Hematopoietic multipotent progenitor cell treated with erythropoietin and hydrocortisone succinate and interleukin-3 and kit ligand, for 6 days (in vitro differentiated cells): ENCODE data around the gene ZNF672.
A peak's percentile ranks its signal among the peaks of the same experiment; 100 is the strongest.
"Not testable (repeated sequence)": the region's sequence is repeated elsewhere in the genome, so short reads cannot be mapped to it uniquely, and the experiment has no call there.

Source experiments
- DNase-seq: peaks from one replicate; pipeline ENCODE4 v3.0.0-alpha.2; 2015

ZNF672 gene

GRCh38 chr1:248814351-248814750 is 23.7 kb upstream of the ZNF672 start:
- DNase-seq = no peak

GRCh38 chr1:248815407-248816034 is 22.5 kb upstream of the ZNF672 start:
- DNase-seq = no peak

- no peak for DNase-seq
Observed at GRCh38 chr1:248816042-248816851, 21.8 kb upstream of the ZNF672 start.

- peak; percentile 80 for DNase-seq
Observed at GRCh38 chr1:248817065-248817464, 21.0 kb upstream of the ZNF672 start.

- no peak for DNase-seq
Observed at GRCh38 chr1:248818505-248819374, 19.3 kb upstream of the ZNF672 start.

- no peak for DNase-seq
Observed at GRCh38 chr1:248820041-248820585, 17.9 kb upstream of the ZNF672 start.

GRCh38 chr1:248821101-248821500 is 16.9 kb upstream of the ZNF672 start:
- no peak for DNase-seq

GRCh38 chr1:248821641-248822040 is 16.4 kb upstream of the ZNF672 start:
- no peak for DNase-seq

- peak; percentile 39 for DNase-seq
Observed at GRCh38 chr1:248822148-248823032, 15.6 kb upstream of the ZNF672 start.

- DNase-seq = no peak
Observed at GRCh38 chr1:248823517-248824001, 14.5 kb upstream of the ZNF672 start.

- DNase-seq = no peak
Observed at GRCh38 chr1:248824301-248824700, 13.7 kb upstream of the ZNF672 start.

GRCh38 chr1:248824701-248825100 is 13.3 kb upstream of the ZNF672 start:
- DNase-seq = no peak

GRCh38 chr1:248825136-248825535 is 12.9 kb upstream of the ZNF672 start:
- DNase-seq = no peak

- no peak for DNase-seq
Observed at GRCh38 chr1:248825573-248825908, 12.5 kb upstream of the ZNF672 start.

GRCh38 chr1:248825909-248826760 is 11.9 kb upstream of the ZNF672 start, which contains the start of gene SH3BP5L:
Gene SH3BP5L (minus strand): TSS chr1:248825915. CDS start chr1:248824935, 980 bp downstream.
- peak; percentile 98 for DNase-seq

GRCh38 chr1:248828845-248829244 is 9.2 kb upstream of the ZNF672 start:
- peak; percentile 76 for DNase-seq

- DNase-seq = not testable (repeated sequence)
Observed at GRCh38 chr1:248830718-248831017, 7.4 kb upstream of the ZNF672 start.

- no peak for DNase-seq
Observed at GRCh38 chr1:248831842-248832241, 6.2 kb upstream of the ZNF672 start.

GRCh38 chr1:248834343-248834940 is 3.6 kb upstream of the ZNF672 start:
- no peak for DNase-seq

- no peak for DNase-seq
Observed at GRCh38 chr1:248837045-248837780, 811 bp upstream of the ZNF672 start.
